Nephron (organoid): ENCODE results near the gene HFE.

ENCODE experiments used
- H3K27ac Mint-ChIP-seq, 3 experiments: 2 replicates each; pipeline ENCODE4 v1.8.0; 2020; ENCODE audit warnings: mixed read lengths in 3 of 3, mild to moderate bottlenecking in 2 of 3, moderate library complexity in 1 of 3
- H3K27me3 Mint-ChIP-seq: 2 replicates; pipeline ENCODE4 v1.8.0; 2021; ENCODE audit warnings: low read depth, mild to moderate bottlenecking, moderate library complexity, mixed read lengths
- H3K36me3 Mint-ChIP-seq: 2 replicates; pipeline ENCODE4 v1.8.0; 2020; ENCODE audit warnings: low read depth, mixed read lengths
- H3K4me1 Mint-ChIP-seq: 2 replicates; pipeline ENCODE4 v1.8.0; 2020; ENCODE audit warnings: mixed read lengths
- H3K4me3 Mint-ChIP-seq, 3 experiments: 2 replicates each; pipeline ENCODE4 v1.8.0; 2020; ENCODE audit warnings: mild to moderate bottlenecking in 3 of 3, mixed read lengths in 3 of 3, moderate library complexity in 2 of 3
- H3K9me3 Mint-ChIP-seq: 2 replicates; pipeline ENCODE4 v1.8.0; 2020; ENCODE audit warnings: mixed read lengths
- TF ChIP-seq, protein P1 (sequence below), 3 experiments: fragments of 200-600 bp; sonication (generic); IDR thresholded peaks; one replicate each; pipeline ENCODE4 v1.5.0; 2021; ENCODE audit warnings: antibody characterized with exemption in 3 of 3; ENCODE audit not compliant: unreplicated experiment in 3 of 3

HFE gene, protein sequence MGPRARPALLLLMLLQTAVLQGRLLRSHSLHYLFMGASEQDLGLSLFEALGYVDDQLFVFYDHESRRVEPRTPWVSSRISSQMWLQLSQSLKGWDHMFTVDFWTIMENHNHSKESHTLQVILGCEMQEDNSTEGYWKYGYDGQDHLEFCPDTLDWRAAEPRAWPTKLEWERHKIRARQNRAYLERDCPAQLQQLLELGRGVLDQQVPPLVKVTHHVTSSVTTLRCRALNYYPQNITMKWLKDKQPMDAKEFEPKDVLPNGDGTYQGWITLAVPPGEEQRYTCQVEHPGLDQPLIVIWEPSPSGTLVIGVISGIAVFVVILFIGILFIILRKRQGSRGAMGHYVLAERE

GRCh38 chr6:26087284-26088115, at the start of gene HFE:
Gene HFE (plus strand): TSS chr6:26087429. CDS start chr6:26087441, 12 bp downstream.
- peak within 1 kb of the TSS; percentile 87 to 96 (median 87) for H3K27ac Mint-ChIP-seq
- H3K4me3 Mint-ChIP-seq = peak within 1 kb of the TSS; percentile 83 to 92 (median 84)
- peaks cover 21% of the 10 kb centered on the region for H3K4me1 Mint-ChIP-seq
- TF ChIP-seq, protein P1, sequence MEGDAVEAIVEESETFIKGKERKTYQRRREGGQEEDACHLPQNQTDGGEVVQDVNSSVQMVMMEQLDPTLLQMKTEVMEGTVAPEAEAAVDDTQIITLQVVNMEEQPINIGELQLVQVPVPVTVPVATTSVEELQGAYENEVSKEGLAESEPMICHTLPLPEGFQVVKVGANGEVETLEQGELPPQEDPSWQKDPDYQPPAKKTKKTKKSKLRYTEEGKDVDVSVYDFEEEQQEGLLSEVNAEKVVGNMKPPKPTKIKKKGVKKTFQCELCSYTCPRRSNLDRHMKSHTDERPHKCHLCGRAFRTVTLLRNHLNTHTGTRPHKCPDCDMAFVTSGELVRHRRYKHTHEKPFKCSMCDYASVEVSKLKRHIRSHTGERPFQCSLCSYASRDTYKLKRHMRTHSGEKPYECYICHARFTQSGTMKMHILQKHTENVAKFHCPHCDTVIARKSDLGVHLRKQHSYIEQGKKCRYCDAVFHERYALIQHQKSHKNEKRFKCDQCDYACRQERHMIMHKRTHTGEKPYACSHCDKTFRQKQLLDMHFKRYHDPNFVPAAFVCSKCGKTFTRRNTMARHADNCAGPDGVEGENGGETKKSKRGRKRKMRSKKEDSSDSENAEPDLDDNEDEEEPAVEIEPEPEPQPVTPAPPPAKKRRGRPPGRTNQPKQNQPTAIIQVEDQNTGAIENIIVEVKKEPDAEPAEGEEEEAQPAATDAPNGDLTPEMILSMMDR (IDR thresholded peaks at IDR 0.05; ENCODE audit: unreplicated experiment in 3 of 3) = peak in 1 of 3 experiments; percentile 10
- H3K36me3 Mint-ChIP-seq = no peaks in the 10 kb centered on the region
- H3K9me3 Mint-ChIP-seq = peaks cover 5% of the 10 kb centered on the region
- no peaks in the 10 kb centered on the region for H3K27me3 Mint-ChIP-seq

GRCh38 chr6:26041946-26042345, 45.3 kb upstream of the HFE start:
- H3K4me3 Mint-ChIP-seq = no peak overlapping the region
- TF ChIP-seq, protein P1 (IDR thresholded peaks at IDR 0.05; ENCODE audit: unreplicated experiment in 3 of 3) = no peak
- H3K36me3 Mint-ChIP-seq = no peaks in the 10 kb centered on the region
- H3K4me1 Mint-ChIP-seq = peaks cover 16% of the 10 kb centered on the region
- no peaks in the 10 kb centered on the region for H3K27me3 Mint-ChIP-seq
- peaks cover 2% of the 10 kb centered on the region for H3K9me3 Mint-ChIP-seq
- no peak overlapping the region for H3K27ac Mint-ChIP-seq

DNA sequence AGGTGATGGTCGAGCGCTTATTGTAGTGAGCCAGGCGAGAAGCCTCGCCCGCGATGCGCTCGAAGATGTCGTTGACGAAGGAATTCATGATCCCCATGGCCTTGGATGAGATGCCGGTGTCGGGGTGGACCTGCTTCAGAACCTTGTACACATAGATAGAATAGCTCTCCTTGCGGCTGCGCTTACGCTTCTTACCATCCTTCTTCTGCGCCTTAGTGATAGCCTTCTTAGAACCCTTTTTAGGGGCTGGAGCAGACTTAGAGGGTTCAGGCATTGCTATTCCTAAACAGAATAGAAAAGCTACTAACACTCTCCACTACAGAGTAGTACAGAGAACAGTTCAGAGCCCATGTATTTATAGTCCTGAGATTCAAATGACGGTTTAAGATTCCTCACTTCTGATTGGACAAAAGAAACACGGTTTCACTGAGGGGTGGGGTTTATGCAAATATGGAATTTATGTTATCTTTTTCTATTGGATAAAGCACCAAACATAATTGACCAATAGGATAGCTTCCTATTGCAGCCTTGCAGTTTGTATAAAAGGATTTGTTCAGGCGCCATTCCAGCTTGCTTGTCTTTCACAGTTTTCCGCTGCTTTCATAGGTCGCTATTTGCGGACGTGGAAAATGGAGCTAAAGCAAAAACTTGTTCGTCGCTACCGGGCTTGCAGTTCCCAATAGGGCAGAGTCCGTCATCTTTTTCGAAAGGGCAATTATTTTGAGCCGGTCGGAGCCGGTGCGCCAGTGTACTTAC, 43.7 kb upstream of the HFE start:
- Mint-ChIP-seq H3K27me3 (no peaks in the 10 kb centered on the region), H3K4me1 (peaks cover 19% of the 10 kb centered on the region), H3K36me3 (no peaks in the 10 kb centered on the region), H3K9me3 (peaks cover 2% of the 10 kb centered on the region), H3K27ac (peak overlapping the region; percentile 96 to 99 (median 97)), H3K4me3 (peak overlapping the region; percentile 79 to 89 (median 87))
- TF ChIP-seq, protein P1 (IDR thresholded peaks at IDR 0.05; ENCODE audit: unreplicated experiment in 3 of 3) = no peak

- peak overlapping the region; percentile 96 to 99 (median 97) for H3K27ac Mint-ChIP-seq
- TF ChIP-seq, protein P1 (IDR thresholded peaks at IDR 0.05; ENCODE audit: unreplicated experiment in 3 of 3) = no peak
- peaks cover 2% of the 10 kb centered on the region for H3K9me3 Mint-ChIP-seq
- peaks cover 19% of the 10 kb centered on the region for H3K4me1 Mint-ChIP-seq
- H3K4me3 Mint-ChIP-seq = peak overlapping the region; percentile 79 to 89 (median 87)
- H3K27me3 Mint-ChIP-seq = no peaks in the 10 kb centered on the region
- no peaks in the 10 kb centered on the region for H3K36me3 Mint-ChIP-seq
Measured at GRCh38 chr6:26044140-26045064, 42.8 kb upstream of the HFE start.
